Measurements from ENCODE around the gene PDE1A.

- TF ChIP-seq POLR2A (IDR thresholded peaks at IDR 0.05) (no peak), CTCF (IDR thresholded peaks at IDR 0.05 in 4 of 5, conservative IDR thresholded peaks at IDR 0.05 in 1 of 5) (no peak)
These were observed 177.9 kb downstream of the PDE1A start for GRCh38 chr2:182248898-182249297.
